DOHH2 (cell line): ENCODE data around the gene NOC4L.

ENCODE experiments used
- H3F3A ChIP-seq: fragments of 200-600 bp; sonication (generic), shearing (Covaris generic); 2 replicates; pipeline ENCODE4 v1.6.0; 2016; ENCODE audit warnings: antibody characterized with exemption, mild to moderate bottlenecking; ENCODE audit not compliant: control insufficient read depth, insufficient read depth
- H3K27ac ChIP-seq: fragments of 200-600 bp; sonication (generic); 2 replicates; pipeline ENCODE4 v1.5.1; 2014; ENCODE audit warnings: low read depth, mild to moderate bottlenecking, low read length, moderate library complexity
- H3K27me3 ChIP-seq: fragments of 200-600 bp; sonication (generic); 2 replicates; pipeline ENCODE4 v1.6.1; 2014; ENCODE audit warnings: mild to moderate bottlenecking, low read length, mixed read lengths; ENCODE audit not compliant: control insufficient read depth
- H3K36me3 ChIP-seq: fragments of 200-600 bp; sonication (generic); 2 replicates; pipeline ENCODE4 v1.6.1; 2014; ENCODE audit warnings: mild to moderate bottlenecking, low read length, moderate library complexity, mixed read lengths; ENCODE audit not compliant: control insufficient read depth
- H3K4me1 ChIP-seq: fragments of 200-600 bp; sonication (generic); 2 replicates; pipeline ENCODE4 v1.6.1; 2014; ENCODE audit warnings: mild to moderate bottlenecking, low read length, mixed read lengths; ENCODE audit not compliant: control insufficient read depth
- H3K4me2 ChIP-seq: fragments of 200-600 bp; sonication (generic); 2 replicates; pipeline ENCODE4 v1.6.0; 2014; ENCODE audit warnings: mild to moderate bottlenecking, low read length, moderate library complexity
- H3K4me3 ChIP-seq: fragments of 200-600 bp; sonication (generic); 2 replicates; pipeline ENCODE4 v1.5.1; 2014; ENCODE audit warnings: mild to moderate bottlenecking, low read length, mixed read lengths
- H3K79me2 ChIP-seq: fragments of 200-600 bp; sonication (generic); 2 replicates; pipeline ENCODE4 v1.6.1; 2014; ENCODE audit warnings: mild to moderate bottlenecking, low read length, mixed read lengths; ENCODE audit not compliant: control insufficient read depth
- H3K9me2 ChIP-seq: fragments of 200-600 bp; sonication (generic); replicated peaks from 2 replicates; pipeline ENCODE4 v1.6.1; 2014; ENCODE audit warnings: mild to moderate bottlenecking, low read length, mixed read lengths; ENCODE audit not compliant: control insufficient read depth
- H3K9me3 ChIP-seq: fragments of 200-600 bp; sonication (generic); 2 replicates; pipeline ENCODE4 v1.6.1; 2014; ENCODE audit warnings: antibody characterized with exemption, low read length, mixed read lengths; ENCODE audit not compliant: control insufficient read depth, insufficient read depth
- H4K20me1 ChIP-seq: fragments of 200-600 bp; sonication (generic); 2 replicates; pipeline ENCODE4 v1.6.0; 2014; ENCODE audit warnings: low read depth, mild to moderate bottlenecking, antibody characterized with exemption, low read length, moderate library complexity; ENCODE audit not compliant: control insufficient read depth, insufficient read depth
- EZH2phosphoT487 ChIP-seq: fragments of 200-600 bp; sonication (generic); IDR thresholded peaks from 2 replicates; pipeline ENCODE4 v1.6.1; 2017; ENCODE audit warnings: borderline replicate concordance, mild to moderate bottlenecking, antibody characterized with exemption, low read length, moderate library complexity, mixed read lengths
- TF ChIP-seq, protein P1 (sequence below): fragments of 200-600 bp; sonication (generic); IDR thresholded peaks from one replicate; pipeline ENCODE4 v1.5.1; 2014; ENCODE audit warnings: antibody characterized with exemption, mild to moderate bottlenecking, low read depth, low read length; ENCODE audit not compliant: poor library complexity, severe bottlenecking

NOC4L gene

DNA sequence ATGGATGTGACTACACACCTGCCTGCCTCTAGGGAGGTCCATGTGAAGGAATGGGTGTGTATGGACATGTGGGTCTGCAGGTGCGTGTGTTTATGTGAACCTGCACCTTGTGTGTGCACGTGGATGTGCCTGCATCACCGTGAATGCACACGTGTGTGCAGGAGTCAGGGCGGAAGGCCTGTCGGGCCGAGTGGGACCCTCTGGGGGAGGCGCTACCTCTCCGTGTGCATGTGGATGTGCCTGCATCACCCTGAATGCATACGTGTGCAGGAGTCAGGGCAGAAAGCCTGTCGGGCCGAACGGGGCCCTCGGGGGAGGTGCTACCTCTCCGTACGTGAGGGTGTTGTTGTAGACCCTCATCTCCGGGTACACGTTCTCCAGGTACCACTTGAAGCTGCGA is 56.5 kb downstream of the NOC4L start:
- Histone ChIP-seq H3K4me1 (no peaks in the 10 kb centered on the region), H3K9me3 (no peaks in the 10 kb centered on the region), H3K4me3 (no peak overlapping the region), H3K4me2 (no peak overlapping the region), H4K20me1 (no peaks in the 10 kb centered on the region), H3K36me3 (no peaks in the 10 kb centered on the region), H3F3A (no peaks in the 10 kb centered on the region), H3K79me2 (no peaks in the 10 kb centered on the region), H3K27ac (no peak overlapping the region), H3K27me3 (peaks cover 12% of the 10 kb centered on the region; the same call in 1 of the 2 replicates), H3K9me2 (no peaks in the 10 kb centered on the region)
- TF ChIP-seq, protein P1, sequence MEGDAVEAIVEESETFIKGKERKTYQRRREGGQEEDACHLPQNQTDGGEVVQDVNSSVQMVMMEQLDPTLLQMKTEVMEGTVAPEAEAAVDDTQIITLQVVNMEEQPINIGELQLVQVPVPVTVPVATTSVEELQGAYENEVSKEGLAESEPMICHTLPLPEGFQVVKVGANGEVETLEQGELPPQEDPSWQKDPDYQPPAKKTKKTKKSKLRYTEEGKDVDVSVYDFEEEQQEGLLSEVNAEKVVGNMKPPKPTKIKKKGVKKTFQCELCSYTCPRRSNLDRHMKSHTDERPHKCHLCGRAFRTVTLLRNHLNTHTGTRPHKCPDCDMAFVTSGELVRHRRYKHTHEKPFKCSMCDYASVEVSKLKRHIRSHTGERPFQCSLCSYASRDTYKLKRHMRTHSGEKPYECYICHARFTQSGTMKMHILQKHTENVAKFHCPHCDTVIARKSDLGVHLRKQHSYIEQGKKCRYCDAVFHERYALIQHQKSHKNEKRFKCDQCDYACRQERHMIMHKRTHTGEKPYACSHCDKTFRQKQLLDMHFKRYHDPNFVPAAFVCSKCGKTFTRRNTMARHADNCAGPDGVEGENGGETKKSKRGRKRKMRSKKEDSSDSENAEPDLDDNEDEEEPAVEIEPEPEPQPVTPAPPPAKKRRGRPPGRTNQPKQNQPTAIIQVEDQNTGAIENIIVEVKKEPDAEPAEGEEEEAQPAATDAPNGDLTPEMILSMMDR, result no peak
- TF ChIP-seq EZH2phosphoT487, result no peak

DNA sequence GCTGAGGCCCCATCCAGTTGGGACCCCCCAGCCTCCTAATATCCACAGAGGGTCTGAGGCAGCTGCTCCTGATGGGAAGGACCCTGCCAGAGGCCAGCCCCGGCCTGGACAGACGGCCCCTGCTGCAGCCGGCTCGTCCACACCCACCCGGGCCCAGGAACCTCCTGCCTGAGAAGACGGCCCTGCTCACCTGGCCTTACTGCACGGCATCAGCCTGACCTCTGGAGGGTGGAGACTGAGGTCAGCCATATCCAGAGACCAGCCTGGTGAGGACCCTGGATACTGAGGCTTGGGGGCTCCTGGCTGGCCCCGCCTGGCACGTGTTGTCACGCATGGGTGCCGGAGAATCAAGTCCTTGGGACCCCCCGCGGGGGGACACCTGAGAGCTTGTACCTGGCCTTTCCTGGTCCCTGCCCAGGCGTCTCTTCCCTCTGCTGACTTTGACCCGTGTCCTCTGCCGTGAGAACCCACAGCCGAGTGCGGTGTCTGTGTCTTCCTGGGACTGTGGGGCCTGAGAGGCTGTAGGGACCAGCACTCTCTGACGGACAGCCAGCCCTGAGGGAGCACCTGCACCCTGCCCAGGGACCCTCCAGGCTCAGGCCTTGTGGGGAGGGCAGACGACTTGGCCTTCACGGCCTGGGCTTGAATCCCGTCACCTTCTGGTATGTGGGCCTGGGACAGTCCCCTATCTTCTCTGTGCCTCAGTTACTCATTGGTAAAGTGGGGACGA is 57.3 kb downstream of the NOC4L start:
- Histone ChIP-seq H3K27ac (no peak overlapping the region), H3F3A (no peaks in the 10 kb centered on the region), H3K4me2 (no peak overlapping the region), H3K27me3 (peaks cover 15% of the 10 kb centered on the region; the same call in 1 of the 2 replicates), H3K9me2 (no peaks in the 10 kb centered on the region), H3K36me3 (no peaks in the 10 kb centered on the region), H3K79me2 (no peaks in the 10 kb centered on the region), H4K20me1 (no peaks in the 10 kb centered on the region), H3K9me3 (no peaks in the 10 kb centered on the region), H3K4me1 (no peaks in the 10 kb centered on the region), H3K4me3 (no peak overlapping the region)
- no peak for TF ChIP-seq EZH2phosphoT487
- TF ChIP-seq, protein P1, result no peak
